Fibroblast of lung (primary cell): Measurements from ENCODE around the gene COL8A1.

Experiments
- CTCF ChIP-seq, 2 donors: IDR thresholded peaks in 1 of 2; conservative IDR thresholded peaks in 1 of 2; 1 replicate in 1 of 2; 2 replicates in 1 of 2; pipeline ENCODE4 v1.5.1; 2011 to 2012; ENCODE audit warnings: low read length in 2 of 2, control low read depth in 1 of 2, inconsistent platforms in 1 of 2, low read depth in 1 of 2, mild to moderate bottlenecking in 1 of 2
- EZH2 ChIP-seq: IDR thresholded peaks from 2 replicates; pipeline ENCODE4 v1.5.1; 2012; ENCODE audit warnings: low read length, control low read depth, mild to moderate bottlenecking; ENCODE audit errors: missing control alignments

GRCh38 chr3:99683465-99683864 lies 45.1 kb downstream of the COL8A1 start:
- TF ChIP-seq CTCF (conservative IDR thresholded peaks at IDR 0.05 in 1 of 2, IDR thresholded peaks at IDR 0.05 in 1 of 2; ENCODE audit: low read depth in 1 of 2, low read length in 2 of 2) (no peak), EZH2 (no peak)
